Adrenal gland (tissue), 12 donors: ENCODE results near the gene GTSE1. TPM values are rescaled to one million over a fixed set of nuclear protein-coding genes. Genes with fewer than 3 reads are reported as not detected.

Experiments used
- DNase-seq, 7 donors: peaks; one replicate each; pipeline ENCODE4 v3.0.0-alpha.2; 2019 to 2020
- H3K27ac ChIP-seq, 5 donors: fragments of 200-600 bp; sonication (generic) in 4 of 5; 1 replicate in 3 of 5; 2 replicates in 2 of 5; pipeline versions ENCODE4 v1.5.1 to v1.8.0; 2016 to 2020; ENCODE audit warnings: mild to moderate bottlenecking in 1 of 5
- H3K27me3 ChIP-seq: fragments of 200-600 bp; 2 replicates; pipeline ENCODE4 v1.8.0; 2021
- H3K36me3 ChIP-seq, 2 donors: fragments of 200-600 bp; replicated peaks in 1 of 2; 1 replicate in 1 of 2; 2 replicates in 1 of 2; pipeline versions ENCODE4 v1.5.1 to v1.8.0; 2018 to 2022
- H3K4me1 ChIP-seq, 2 donors: fragments of 200-600 bp; replicated peaks in 1 of 2; 1 replicate in 1 of 2; 2 replicates in 1 of 2; pipeline versions ENCODE4 v1.5.1 to v1.8.0; 2018 to 2021
- H3K4me3 ChIP-seq, 4 donors: fragments of 200-600 bp; sonication (generic) in 3 of 4; one replicate each; pipeline ENCODE4 v1.5.1; 2016 to 2018
- H3K9me3 ChIP-seq, 3 donors: fragments of 200-600 bp; sonication (generic) in 1 of 3; replicated peaks in 1 of 3; 1 replicate in 2 of 3; 2 replicates in 1 of 3; pipeline versions ENCODE4 v1.5.1 to v1.8.0; 2016 to 2021
- POLR2A ChIP-seq, 2 donors: fragments of 450-650 bp; IDR thresholded peaks; one replicate each; pipeline ENCODE4 v1.6.1; 2017; ENCODE audit warnings: antibody characterized with exemption in 2 of 2, mild to moderate bottlenecking in 2 of 2, moderate library complexity in 1 of 2
- WGBS, 4 donors: extraction: QIAGEN DNeasy Blood & Tissue Kit in 2 of 4; methylation state at CpG; one replicate each; pipeline versions ENCODE4 v1.1.5 to v1.1.7; 2013 to 2017; 5-methylcytosine and 5-hydroxymethylcytosine counted together
- intact Hi-C, 2 donors: fragments of 100-400 bp; cut with DNase I; formaldehyde crosslinking; loops; one replicate each; pipeline versions ENCODE4 v1.14.1 to v1.15.0; 2022 to 2023
- polyA plus RNA-seq, 3 donors: library from polyadenylated mRNA; stranded (reverse); fragments of 200-250 nt in 2 of 3; fragments of 350-450 nt in 1 of 3; fragmentation: Illumina TruSeq in 1 of 3; extraction: RNeasy Lipid Tissue Mini Kit (QIAGEN cat#74804) in 1 of 3; gene quantifications; one replicate each; pipeline ENCODE4 v1.2.3, GENCODE V29; 2013 to 2014
- total RNA-seq, 9 donors: library from RNA; depleted of rRNA in 4 of 9; stranded (reverse); fragments of >200 nt in 4 of 9; fragments of 120-200 nt in 1 of 9; fragmentation: NEBNext Ultra II Directional in 1 of 9; extraction: Animal tissue kit (Norgen Biotek cat#: 25700) in 1 of 9; gene quantifications; one replicate each; pipeline versions ENCODE4 v1.1.0 to v1.2.4, GENCODE V29; 2013 to 2023
- TF ChIP-seq, protein P1 (sequence below), 6 experiments: fragments of 450-650 bp in 4 of 6; fragments of 200-600 bp in 2 of 6; sonication (generic) in 1 of 6; IDR thresholded peaks; 1 replicate in 5 of 6; 2 replicates in 1 of 6; pipeline versions ENCODE4 v1.5.1 to v1.8.0; 2016 to 2021; ENCODE audit warnings: antibody characterized with exemption in 6 of 6, mild to moderate bottlenecking in 2 of 6, moderate library complexity in 1 of 6
- donor health status: healthy with polysubstance abuse.
- donor health status: Bipolar disorder and iron deficiency.
- donor health status: DM: yes; HTN: yes; CAD: no.
- donor health status: DM: no; HTN: no; CAD: no.
- donor health status: DM: no; HTN: no; CAD: no.
- donor health status: DM: yes; HTN: yes; CAD: no.

Gene GTSE1
- total and polyA plus RNA-seq, 12 donors: 0.06 to 5.7 (median 1.0) TPM

- H3K36me3 ChIP-seq: peaks cover 0 to 78% of the 10 kb centered on the region in 2 donors
- TF ChIP-seq, protein P1, sequence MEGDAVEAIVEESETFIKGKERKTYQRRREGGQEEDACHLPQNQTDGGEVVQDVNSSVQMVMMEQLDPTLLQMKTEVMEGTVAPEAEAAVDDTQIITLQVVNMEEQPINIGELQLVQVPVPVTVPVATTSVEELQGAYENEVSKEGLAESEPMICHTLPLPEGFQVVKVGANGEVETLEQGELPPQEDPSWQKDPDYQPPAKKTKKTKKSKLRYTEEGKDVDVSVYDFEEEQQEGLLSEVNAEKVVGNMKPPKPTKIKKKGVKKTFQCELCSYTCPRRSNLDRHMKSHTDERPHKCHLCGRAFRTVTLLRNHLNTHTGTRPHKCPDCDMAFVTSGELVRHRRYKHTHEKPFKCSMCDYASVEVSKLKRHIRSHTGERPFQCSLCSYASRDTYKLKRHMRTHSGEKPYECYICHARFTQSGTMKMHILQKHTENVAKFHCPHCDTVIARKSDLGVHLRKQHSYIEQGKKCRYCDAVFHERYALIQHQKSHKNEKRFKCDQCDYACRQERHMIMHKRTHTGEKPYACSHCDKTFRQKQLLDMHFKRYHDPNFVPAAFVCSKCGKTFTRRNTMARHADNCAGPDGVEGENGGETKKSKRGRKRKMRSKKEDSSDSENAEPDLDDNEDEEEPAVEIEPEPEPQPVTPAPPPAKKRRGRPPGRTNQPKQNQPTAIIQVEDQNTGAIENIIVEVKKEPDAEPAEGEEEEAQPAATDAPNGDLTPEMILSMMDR (IDR thresholded peaks at IDR 0.05): no peak
- no peak for TF ChIP-seq POLR2A (IDR thresholded peaks at IDR 0.05)
- H3K27me3 ChIP-seq: no peaks in the 10 kb centered on the region
- intact Hi-C loops: loop anchor here in 1 of 2 donors (10.0 kb wide), 1 partner anchor 311 kb away; no protein-coding TSS in a partner anchor
- no peak overlapping the region for H3K4me3 ChIP-seq
- H3K9me3 ChIP-seq: no peaks in the 10 kb centered on the region
- peaks cover 0 to 24% of the 10 kb centered on the region in 2 donors for H3K4me1 ChIP-seq
- peak in 5 of 7 donors; percentile 61 to 82 (median 80) for DNase-seq
- H3K27ac ChIP-seq: peak overlapping the region in 3 of 5 donors; percentile 40 to 91 (median 87)
- WGBS, 4 donors: 58 to 84% (median 67%) methylated on average over 2 to 8 of the region's 8 CpGs
Measured at GRCh38 chr22:46353483-46354105, 56.9 kb downstream of the GTSE1 start.

- WGBS, 4 donors: 75 to 86% (median 82%) methylated on average over 11 to 21 of the region's 21 CpGs
- peaks cover 0 to 70% of the 10 kb centered on the region in 2 donors for H3K36me3 ChIP-seq
- no peak overlapping the region for H3K4me3 ChIP-seq
- TF ChIP-seq, protein P1 (IDR thresholded peaks at IDR 0.05): no peak
- TF ChIP-seq POLR2A (IDR thresholded peaks at IDR 0.05): no peak
- H3K27me3 ChIP-seq: no peaks in the 10 kb centered on the region
- DNase-seq: peak in 1 of 7 donors; percentile 46
- no peaks in the 10 kb centered on the region for H3K9me3 ChIP-seq
- intact Hi-C loops: loop anchor here in 1 of 2 donors (10.0 kb wide), 1 partner anchor 310 kb away; no protein-coding TSS in a partner anchor
- H3K4me1 ChIP-seq: peaks cover 0 to 24% of the 10 kb centered on the region in 2 donors
- peak overlapping the region in 2 of 5 donors; percentile 87 to 91 for H3K27ac ChIP-seq
Measured at GRCh38 chr22:46354176-46354992, 57.7 kb downstream of the GTSE1 start.

DNA sequence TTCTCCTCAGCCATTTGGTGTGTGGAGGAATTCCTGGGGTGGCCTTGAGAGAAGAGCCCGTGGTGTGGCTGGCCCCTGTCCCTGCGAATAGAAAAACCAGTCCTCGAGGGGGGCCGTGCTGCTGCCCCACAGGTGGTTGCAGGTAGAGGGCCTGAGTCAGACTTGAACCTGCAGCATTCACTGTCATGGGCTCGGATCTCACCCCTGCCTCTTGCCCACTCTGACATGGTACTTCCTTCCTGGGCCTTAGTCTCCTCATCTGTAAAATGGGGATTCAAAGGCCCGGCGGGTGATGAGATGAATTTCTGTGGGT lies 58.3 kb downstream of the GTSE1 start:
- Histone ChIP-seq H3K27ac (no peak overlapping the region), H3K27me3 (no peaks in the 10 kb centered on the region), H3K9me3 (no peaks in the 10 kb centered on the region), H3K4me3 (no peak overlapping the region), H3K36me3 (peaks cover 0 to 66% of the 10 kb centered on the region in 2 donors), H3K4me1 (peaks cover 0 to 21% of the 10 kb centered on the region in 2 donors)
- WGBS, 4 donors: 61 to 80% (median 63%) methylated on average over 5 to 7 of the region's 7 CpGs
- TF ChIP-seq POLR2A (IDR thresholded peaks at IDR 0.05): no peak
- TF ChIP-seq, protein P1 (IDR thresholded peaks at IDR 0.05): no peak
- no peak for DNase-seq
- intact Hi-C loops: loop anchor here (5.0 to 10.0 kb wide), 2 partner anchors 187 to 310 kb away; no protein-coding TSS in a partner anchor

DNA sequence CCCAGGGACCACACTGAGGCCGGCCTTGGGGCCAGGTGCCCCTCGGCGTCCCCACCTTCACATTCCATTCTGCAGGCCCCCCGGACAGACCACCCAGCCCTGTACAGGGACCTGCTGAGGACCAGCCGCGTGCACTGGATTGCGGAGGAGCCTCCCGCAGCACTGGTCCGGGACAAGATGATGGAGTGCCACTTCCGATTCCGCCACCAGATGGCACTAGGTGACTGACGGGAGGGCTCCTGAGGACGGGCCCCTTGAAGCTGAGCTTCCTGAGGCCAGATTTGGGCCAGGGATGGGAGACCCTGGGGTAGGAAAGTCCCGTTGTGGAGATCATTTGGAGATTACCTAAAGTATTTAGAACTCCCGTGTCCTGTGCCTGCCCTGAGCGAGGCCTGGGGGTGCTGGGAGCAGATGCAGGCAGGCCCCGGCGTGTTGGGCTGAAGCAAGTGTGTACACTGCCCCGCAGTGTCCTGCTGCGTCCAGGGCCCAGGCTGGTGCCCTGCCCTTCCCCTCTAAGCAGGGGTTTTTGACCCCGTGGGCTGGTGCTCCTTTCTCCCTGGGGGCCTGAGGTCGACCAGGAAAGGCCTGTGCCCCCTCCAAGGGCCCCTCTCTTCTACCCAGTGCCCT lies 58.8 kb downstream of the GTSE1 start:
- Histone ChIP-seq H3K4me3 (no peak overlapping the region), H3K4me1 (peaks cover 0 to 18% of the 10 kb centered on the region in 2 donors), H3K27me3 (no peaks in the 10 kb centered on the region), H3K36me3 (peaks cover 0 to 61% of the 10 kb centered on the region in 2 donors), H3K27ac (no peak overlapping the region), H3K9me3 (no peaks in the 10 kb centered on the region)
- no peak for TF ChIP-seq POLR2A (IDR thresholded peaks at IDR 0.05)
- TF ChIP-seq, protein P1 (IDR thresholded peaks at IDR 0.05): peak; percentile 50 to 69 (median 63)
- intact Hi-C loops: loop anchor here (5.0 to 10.0 kb wide), 2 partner anchors 187 to 309 kb away; no protein-coding TSS in a partner anchor
- peak; percentile 55 to 81 (median 66) for DNase-seq
- 48 to 53% (median 50%) methylated on average over 6 to 22 of the region's 22 CpGs for WGBS, 4 donors
